A549 (cell line): Measurements from ENCODE around the gene STK11IP. TPM values are rescaled to one million over a fixed set of nuclear protein-coding genes. Genes with fewer than 3 reads are reported as not detected.

ENCODE experiments used
- ATAC-seq, 2 experiments: fragments of 200-7000 bp in 1 of 2; fragments of >200 bp in 1 of 2; cut with Nextera tagmentation in 1 of 2; cut with Tn5 transposase in 1 of 2; 3 replicates each; pipeline versions ENCODE4 v1.8.0 to v1.9.1; 2018 to 2020; ENCODE audit warnings: mild to moderate bottlenecking in 1 of 2, moderate library complexity in 1 of 2
- CTCF ChIA-PET: fragments of 300-600 bp; sonication (Branson Sonifier 250); formaldehyde crosslinking; extraction: SDS; loops from one replicate; lab custom pipeline; 2021; ENCODE audit warnings: antibody characterized with exemption, inconsistent platforms; lab: Yijun Ruan, JAX
- POLR2A ChIA-PET: fragments of 350-600 bp; formaldehyde crosslinking; extraction: SDS; loops from one replicate; lab custom pipeline; 2021; ENCODE audit warnings: antibody characterized with exemption, inconsistent platforms; lab: Yijun Ruan, JAX
- DNase-seq, 2 experiments: peaks; one replicate each; pipeline versions ENCODE4 v3.0.0 to v3.0.0-alpha.2; 2011 to 2016; ENCODE audit warnings: low read depth in 1 of 2, low spot score in 1 of 2
- FAIRE-seq: peaks from 2 replicates; lab custom pipeline; 2011; peaks lifted over from hg19 to GRCh38; lab: Jason Lieb, UNC
- H3K27ac ChIP-seq, 2 experiments: fragments of >200 bp; sonication (Bioruptor Twin); formaldehyde crosslinking; 3 replicates each; pipeline ENCODE4 v1.5.1; 2016 to 2017
- H3K4me1 ChIP-seq: fragments of >200 bp; sonication (Bioruptor Twin); formaldehyde crosslinking; 3 replicates; pipeline ENCODE4 v1.6.1; 2016
- H3K4me2 ChIP-seq: fragments of >200 bp; sonication (Bioruptor Twin); formaldehyde crosslinking; 3 replicates; pipeline ENCODE4 v1.6.1; 2016
- H3K4me3 ChIP-seq: fragments of >200 bp; sonication (Bioruptor Twin); formaldehyde crosslinking; 3 replicates; pipeline ENCODE4 v1.5.1; 2016
- H3K9me3 ChIP-seq: fragments of >200 bp; sonication (Bioruptor Twin); formaldehyde crosslinking; 3 replicates; pipeline ENCODE4 v1.6.1; 2016
- BHLHE40 ChIP-seq: IDR thresholded peaks from 2 replicates; pipeline ENCODE4 v1.6.1; 2012; ENCODE audit warnings: low read depth, low read length, inconsistent platforms
- E2F6 ChIP-seq: IDR thresholded peaks from 2 replicates; pipeline ENCODE4 v1.6.1; 2012; ENCODE audit warnings: low read depth, borderline replicate concordance
- EHMT2 ChIP-seq: fragments of 200-600 bp; sonication (generic); IDR thresholded peaks from 2 replicates; pipeline ENCODE4 v1.6.1; 2016; ENCODE audit warnings: antibody characterized with exemption, low read depth, mild to moderate bottlenecking, moderate library complexity
- ELK1 ChIP-seq: fragments of 150-350 bp; IDR thresholded peaks from 2 replicates; pipeline ENCODE4 v1.6.1; 2014; ENCODE audit warnings: low read depth, mild to moderate bottlenecking, low read length
- ESRRA ChIP-seq: fragments of 150-350 bp; IDR thresholded peaks from 2 replicates; pipeline ENCODE4 v1.6.1; 2014; ENCODE audit warnings: mild to moderate bottlenecking, low read length, borderline replicate concordance
- HES2 ChIP-seq: fragments of >200 bp; sonication (Bioruptor Twin); formaldehyde crosslinking; IDR thresholded peaks from 2 replicates; pipeline ENCODE4 v1.6.1; 2016
- MAZ ChIP-seq: fragments of 150-350 bp; IDR thresholded peaks from 2 replicates; pipeline ENCODE4 v1.6.1; 2014; ENCODE audit warnings: antibody characterized with exemption, low read depth, low read length, borderline replicate concordance
- NFE2L2 ChIP-seq: fragments of 150-350 bp; conservative IDR thresholded peaks from 2 replicates; pipeline ENCODE4 v1.6.1; 2014; ENCODE audit warnings: low read length
- NPAS2 ChIP-seq: fragments of 250-450 bp; sonication (Bioruptor Pico); IDR thresholded peaks from 2 replicates; pipeline ENCODE4 v1.8.0; 2022; ENCODE audit warnings: mild to moderate bottlenecking, moderate library complexity, borderline replicate concordance
- RARB ChIP-seq: fragments of 250-450 bp; sonication (Bioruptor Pico); IDR thresholded peaks from 2 replicates; pipeline ENCODE4 v1.8.0; 2021; ENCODE audit warnings: mild to moderate bottlenecking, moderate library complexity
- RFX5 ChIP-seq: fragments of 450-650 bp; IDR thresholded peaks from 2 replicates; pipeline ENCODE4 v1.7.1; 2014; ENCODE audit warnings: antibody characterized with exemption, mild to moderate bottlenecking, moderate library complexity
- RNF2 ChIP-seq: fragments of 200-600 bp; sonication (generic); IDR thresholded peaks from 2 replicates; pipeline ENCODE4 v1.6.1; 2016; ENCODE audit warnings: low read depth, mild to moderate bottlenecking, antibody characterized with exemption, moderate library complexity, borderline replicate concordance
- SMC3 ChIP-seq: fragments of >200 bp; sonication (Bioruptor Twin); formaldehyde crosslinking; IDR thresholded peaks from 3 replicates; pipeline ENCODE4 v1.6.1; 2018; ENCODE audit warnings: inconsistent platforms
- SREBF2 ChIP-seq: fragments of 450-650 bp; IDR thresholded peaks from 2 replicates; pipeline ENCODE4 v1.6.1; 2014; ENCODE audit warnings: mild to moderate bottlenecking, moderate library complexity
- ZC3H11A ChIP-seq: fragments of 450-650 bp; IDR thresholded peaks from 2 replicates; pipeline ENCODE4 v1.6.1; 2014; ENCODE audit warnings: antibody characterized with exemption, mild to moderate bottlenecking
- WGBS: methylation state at CpG from one replicate; pipeline ENCODE4 v1.1.6; 2017; ENCODE audit errors: missing lambda C conversion rate; 5-methylcytosine and 5-hydroxymethylcytosine counted together
- polyA plus RNA-seq, 4 experiments: library from polyadenylated mRNA; depleted of rRNA in 3 of 4; stranded (reverse); fragments of >200 nt; fragmentation: RNase III in 1 of 4; extraction: RNeasy Plus Mini Kit Qiagen cat#74134 plus additional on column Dnase treatment in 1 of 4; gene quantifications; 2 replicates in 3 of 4; 3 replicates in 1 of 4; pipeline ENCODE4 v1.2.3, GENCODE V29; 2011 to 2017
- TF ChIP-seq, protein P1 (sequence below): fragments of 250-450 bp; sonication (Bioruptor Pico); IDR thresholded peaks from 2 replicates; pipeline ENCODE4 v1.5.0; 2020; ENCODE audit warnings: low read depth, mild to moderate bottlenecking, moderate library complexity

The STK11IP gene
- polyA plus RNA-seq, 2 of the 4 experiments (the other 2 are of a cell fraction) = 13.3 to 18.8 TPM

GRCh38 chr2:219555956-219556355, 41.7 kb upstream of the STK11IP start (continued):
- TF ChIP-seq, protein P1, sequence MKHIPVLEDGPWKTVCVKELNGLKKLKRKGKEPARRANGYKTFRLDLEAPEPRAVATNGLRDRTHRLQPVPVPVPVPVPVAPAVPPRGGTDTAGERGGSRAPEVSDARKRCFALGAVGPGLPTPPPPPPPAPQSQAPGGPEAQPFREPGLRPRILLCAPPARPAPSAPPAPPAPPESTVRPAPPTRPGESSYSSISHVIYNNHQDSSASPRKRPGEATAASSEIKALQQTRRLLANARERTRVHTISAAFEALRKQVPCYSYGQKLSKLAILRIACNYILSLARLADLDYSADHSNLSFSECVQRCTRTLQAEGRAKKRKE (CRISPR knock-in tag) = no peak
- TF ChIP-seq ZC3H11A = no peak

DNA sequence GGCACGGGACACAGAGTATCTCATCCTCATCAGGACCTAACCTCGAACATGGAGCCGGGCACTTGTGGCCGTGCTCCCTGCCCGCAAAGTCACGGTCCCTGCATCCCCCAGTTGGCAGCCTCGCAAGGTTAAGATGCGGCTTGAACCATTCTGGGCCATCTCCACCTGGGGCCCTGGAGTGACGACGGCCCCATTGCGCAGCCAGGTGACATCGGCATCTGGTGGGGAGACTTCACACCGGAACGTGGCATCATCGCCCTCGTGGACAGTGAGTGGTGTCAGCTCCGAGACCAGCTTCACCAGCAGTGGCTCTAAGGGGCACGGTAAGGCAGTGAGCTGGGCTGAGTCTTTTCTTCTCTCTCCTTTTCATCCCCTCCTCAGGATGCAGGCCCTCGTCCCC, 41.2 kb upstream of the STK11IP start:
- ChIA-PET POLR2A (no interaction called here), CTCF (interaction anchor here (1.1 to 5.5 kb wide), 2 partner anchors 15 to 40 kb away, joined by 3 to 23 read pairs; no protein-coding TSS in a partner anchor)
- Histone ChIP-seq H3K9me3 (no peaks in the 10 kb centered on the region), H3K27ac (no peak overlapping the region), H3K4me3 (no peak overlapping the region), H3K4me1 (peaks cover 12% of the 10 kb centered on the region), H3K4me2 (no peak overlapping the region)
- WGBS = 74% methylated on average over 15 of the region's 19 CpGs
- TF ChIP-seq ZC3H11A (no peak), RFX5 (no peak), ESRRA (no peak)
- FAIRE-seq (no peak), ATAC-seq (no peak), DNase-seq (no peak)

DNA sequence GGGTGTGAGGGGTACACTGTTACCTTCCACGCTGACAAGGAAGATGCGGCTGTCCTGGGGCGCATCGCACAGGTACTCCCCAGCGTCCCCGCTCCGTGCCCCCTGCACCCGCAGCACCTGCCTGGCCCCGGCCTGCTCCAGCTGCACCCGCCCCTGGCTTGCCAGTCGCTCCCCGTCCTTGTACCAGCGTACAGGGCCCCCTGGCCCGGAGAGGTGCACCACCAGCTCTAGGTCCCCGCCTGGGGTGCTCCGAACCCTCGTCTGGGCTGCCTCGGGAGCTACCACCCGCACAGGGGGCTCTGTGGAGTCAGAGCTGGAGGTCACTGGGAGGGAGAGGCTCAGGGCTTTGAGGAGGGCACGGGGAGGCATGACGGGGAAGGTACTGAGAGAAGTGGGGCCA, 40.3 kb upstream of the STK11IP start:
- POLR2A ChIA-PET = no interaction called here
- no peak overlapping the region for H3K4me2 ChIP-seq

GRCh38 chr2:219557791-219558785, 39.6 kb upstream of the STK11IP start:
- peaks cover under 1% of the 10 kb centered on the region; the same call in 1 of the 3 replicates for H3K4me1 ChIP-seq
- TF ChIP-seq SMC3 = no peak
- TF ChIP-seq MAZ = no peak
- no peak for TF ChIP-seq E2F6
- no peak overlapping the region for H3K4me3 ChIP-seq
- DNase-seq (no peak), ATAC-seq (no peak; a peak in 1 of 6 replicates), FAIRE-seq (no peak)
- WGBS = 87% methylated on average over 10 of the region's 25 CpGs
- H3K27ac ChIP-seq = no peak overlapping the region
- no peaks in the 10 kb centered on the region for H3K9me3 ChIP-seq
- H3K4me2 ChIP-seq = no peak overlapping the region
- POLR2A ChIA-PET = no interaction called here
- CTCF ChIA-PET = interaction anchor here (1.4 to 5.6 kb wide), 4 partner anchors 8 to 131 kb away, joined by 4 to 51 read pairs (median 15); no protein-coding TSS in a partner anchor

More for the DNA sequence above, 40.3 kb upstream of the STK11IP start:
- TF ChIP-seq RARB (CRISPR knock-in tag) (no peak), EHMT2 (no peak), ESRRA (no peak), ELK1 (no peak), BHLHE40 (no peak), SREBF2 (no peak), HES2 (no peak), NPAS2 (CRISPR knock-in tag) (no peak), NFE2L2 (no peak), RNF2 (no peak)
- H3K4me1 ChIP-seq = peaks cover 5% of the 10 kb centered on the region; the same call in 1 of the 3 replicates
- CTCF ChIA-PET = interaction anchor here (1.4 to 5.5 kb wide), 3 partner anchors 16 to 132 kb away, joined by 4 to 23 read pairs (median 7); no protein-coding TSS in a partner anchor
- ATAC-seq (no peak), FAIRE-seq (no peak), DNase-seq (no peak)
- no peaks in the 10 kb centered on the region for H3K9me3 ChIP-seq
- no peak overlapping the region for H3K27ac ChIP-seq
- WGBS = 72% methylated on average over 14 of the region's 21 CpGs
- H3K4me3 ChIP-seq = no peak overlapping the region
